Measurements from ENCODE around the gene CYFIP2.

Gene CYFIP2

GRCh38 chr5:157258450-157258849 lies 7.5 kb upstream of the CYFIP2 start:
- no peak for DNase-seq (ENCODE audit: low spot score)

DNA sequence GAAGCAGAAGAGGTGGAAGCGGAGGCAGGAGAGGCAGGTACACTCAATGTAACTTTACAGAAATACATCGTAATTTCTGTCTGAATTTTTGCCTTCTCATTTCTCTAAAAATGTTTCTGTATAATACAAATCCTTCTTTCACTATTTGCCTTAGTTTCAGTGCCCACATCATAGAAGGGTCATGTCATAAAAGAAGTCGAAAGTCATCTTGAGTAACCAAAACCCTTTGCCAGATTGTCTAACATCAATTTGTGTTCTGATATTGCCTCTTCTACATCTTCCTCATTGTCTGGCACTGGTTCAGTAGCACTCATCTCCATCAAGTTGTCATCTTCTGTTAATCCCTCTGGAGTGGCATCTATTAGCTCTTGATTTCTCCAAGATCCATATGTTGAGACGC lies 6.2 kb upstream of the CYFIP2 start:
- DNase-seq (ENCODE audit: low spot score): no peak

DNA sequence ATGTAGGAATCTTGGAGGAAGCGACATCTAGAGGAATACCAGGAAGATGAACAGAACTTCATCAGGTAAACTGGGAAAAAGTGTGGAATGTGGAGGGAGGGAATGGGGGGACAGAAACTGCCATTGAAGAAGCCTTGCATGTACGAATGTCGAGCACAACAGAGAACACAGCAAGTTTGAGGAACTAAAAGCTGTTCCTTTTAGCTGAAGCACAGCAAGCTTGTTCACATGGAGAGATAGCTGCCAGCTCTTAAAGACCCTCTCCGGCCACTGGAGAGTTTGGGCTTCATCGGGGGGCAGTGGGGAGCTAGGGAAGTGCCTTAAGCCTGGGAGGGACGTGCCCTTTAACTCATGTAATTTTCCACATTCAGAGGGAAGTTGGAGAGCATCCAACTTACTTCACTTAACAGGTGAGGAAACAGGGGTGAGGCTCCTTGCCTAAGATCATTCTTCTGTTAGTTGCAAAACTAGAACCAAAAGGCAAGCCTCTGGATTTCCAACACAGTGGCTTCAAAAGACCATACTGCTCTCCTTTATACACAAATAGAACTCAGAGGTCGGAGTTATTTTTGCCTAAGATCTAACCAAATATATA lies 2.3 kb upstream of the CYFIP2 start:
- DNase-seq (ENCODE audit: low spot score): no peak

DNA sequence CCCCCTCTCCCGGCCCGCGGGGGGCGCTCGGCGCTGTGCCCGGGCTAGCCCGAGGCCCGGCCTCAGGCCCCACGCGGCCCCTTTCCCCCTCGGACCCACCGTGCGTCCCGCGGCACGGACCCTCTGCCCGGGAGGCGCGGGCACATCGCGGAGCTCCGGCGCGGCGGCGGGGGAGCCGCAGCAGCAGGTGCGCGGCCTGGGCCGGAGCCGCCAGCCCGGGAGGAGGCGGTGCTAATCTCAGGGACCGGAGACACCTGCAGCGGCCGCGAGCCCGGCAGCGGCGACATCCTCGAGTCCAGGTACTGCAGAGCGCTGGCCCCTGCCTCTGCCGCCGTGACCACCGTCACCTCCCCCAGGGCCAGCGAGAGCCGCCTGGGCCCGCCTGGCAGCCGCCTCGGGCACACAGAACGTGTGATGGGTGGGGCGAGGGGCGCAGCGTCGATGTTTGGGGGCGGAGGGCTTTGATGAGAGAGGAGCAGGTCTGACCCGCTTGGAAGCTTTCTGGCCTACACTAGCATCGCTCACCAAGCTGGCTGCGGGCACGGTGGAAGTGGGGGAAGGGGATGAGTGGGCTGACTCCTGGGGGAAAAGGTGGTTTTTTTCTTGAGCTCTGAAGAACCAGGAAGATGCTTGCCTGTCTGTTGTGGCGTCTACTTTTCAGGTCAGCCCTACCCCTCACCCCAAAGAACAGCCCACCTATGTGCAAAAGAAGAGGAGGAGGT lies 524 bp downstream of the CYFIP2 start:
- peak; percentile 22 for DNase-seq (ENCODE audit: low spot score)

DNA sequence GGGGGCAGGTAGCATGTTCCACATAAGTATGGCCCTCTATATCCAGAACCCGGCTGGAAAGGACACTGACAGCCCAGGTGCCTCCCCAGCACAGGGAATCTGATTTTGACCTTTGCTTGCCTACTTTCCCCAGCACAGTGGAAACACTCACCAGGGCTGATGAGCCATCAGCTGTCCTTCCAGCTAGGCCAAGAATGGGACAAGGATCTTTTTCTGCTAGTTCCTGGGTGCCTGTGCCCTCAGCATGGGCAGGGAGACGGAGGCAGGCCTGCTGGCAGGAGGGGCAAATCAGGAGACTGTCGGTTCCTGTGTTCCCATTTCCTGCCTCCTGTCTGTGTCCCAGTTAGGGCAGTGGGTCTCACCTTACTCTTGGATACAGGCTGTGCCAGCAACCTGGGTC lies 1.1 kb downstream of the CYFIP2 start:
- DNase-seq (ENCODE audit: low spot score): no peak

- DNase-seq (ENCODE audit: low spot score): no peak
Measured at GRCh38 chr5:157267761-157268480, 2.0 kb downstream of the CYFIP2 start.

GRCh38 chr5:157269165-157269671 lies 3.3 kb downstream of the CYFIP2 start:
- peak; percentile 41 for DNase-seq (ENCODE audit: low spot score)

GRCh38 chr5:157269761-157270272 lies 3.9 kb downstream of the CYFIP2 start:
- DNase-seq (ENCODE audit: low spot score): no peak

GRCh38 chr5:157270771-157271170 lies 4.8 kb downstream of the CYFIP2 start:
- DNase-seq (ENCODE audit: low spot score): no peak

DNA sequence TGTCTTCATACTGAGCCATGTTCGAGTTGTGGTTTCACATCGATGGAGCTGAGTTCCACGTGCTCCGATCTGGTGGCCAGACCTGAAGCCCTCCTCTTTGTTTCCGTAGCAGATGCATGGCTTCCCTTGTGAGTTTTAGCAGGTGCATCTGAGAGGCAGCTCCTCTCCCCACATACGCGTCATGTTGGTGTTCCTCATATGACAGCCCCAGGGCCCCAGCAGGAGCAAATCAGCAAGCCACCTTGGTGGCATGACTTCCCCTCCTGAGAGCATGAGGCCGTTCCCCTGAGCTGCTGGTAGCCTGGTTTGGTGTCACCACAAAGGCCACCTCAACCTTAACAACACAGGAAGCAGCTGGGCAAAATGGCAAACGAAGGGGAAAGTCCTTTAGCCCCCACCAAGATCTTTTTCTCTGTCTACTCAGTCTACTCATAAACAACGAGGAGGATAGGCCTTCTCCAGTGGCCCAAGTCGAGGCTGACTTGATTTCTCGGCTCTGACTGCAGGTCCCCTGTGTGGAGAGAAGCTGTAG lies 5.9 kb downstream of the CYFIP2 start:
- DNase-seq (ENCODE audit: low spot score): peak; percentile 90

DNA sequence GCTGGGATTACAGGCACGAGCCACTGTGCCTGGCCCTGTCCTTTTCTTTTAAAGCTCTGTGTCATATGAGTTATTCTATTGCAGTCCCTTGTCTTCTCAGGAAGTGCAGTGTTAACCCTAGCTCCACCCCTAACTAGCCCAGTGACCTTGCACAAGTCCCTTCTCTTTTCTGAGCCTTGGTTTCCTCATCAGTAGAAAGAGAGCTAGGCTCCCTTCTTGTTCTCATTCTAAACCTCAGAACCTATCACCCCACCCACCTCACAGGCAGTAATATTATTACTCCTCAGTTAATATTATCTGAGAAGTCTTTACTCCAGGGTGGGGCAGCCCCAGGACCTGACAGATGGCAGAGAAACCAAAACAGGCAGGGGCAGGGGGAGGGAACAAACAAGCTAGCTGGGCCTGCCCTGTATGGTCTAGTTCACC lies 7.2 kb downstream of the CYFIP2 start:
- DNase-seq (ENCODE audit: low spot score): peak; percentile 31

- no peak for DNase-seq (ENCODE audit: low spot score)
Measured at GRCh38 chr5:157275403-157275802, 9.5 kb downstream of the CYFIP2 start.

- no peak for DNase-seq (ENCODE audit: low spot score)
Measured at GRCh38 chr5:157278319-157279037, 12.6 kb downstream of the CYFIP2 start.

DNA sequence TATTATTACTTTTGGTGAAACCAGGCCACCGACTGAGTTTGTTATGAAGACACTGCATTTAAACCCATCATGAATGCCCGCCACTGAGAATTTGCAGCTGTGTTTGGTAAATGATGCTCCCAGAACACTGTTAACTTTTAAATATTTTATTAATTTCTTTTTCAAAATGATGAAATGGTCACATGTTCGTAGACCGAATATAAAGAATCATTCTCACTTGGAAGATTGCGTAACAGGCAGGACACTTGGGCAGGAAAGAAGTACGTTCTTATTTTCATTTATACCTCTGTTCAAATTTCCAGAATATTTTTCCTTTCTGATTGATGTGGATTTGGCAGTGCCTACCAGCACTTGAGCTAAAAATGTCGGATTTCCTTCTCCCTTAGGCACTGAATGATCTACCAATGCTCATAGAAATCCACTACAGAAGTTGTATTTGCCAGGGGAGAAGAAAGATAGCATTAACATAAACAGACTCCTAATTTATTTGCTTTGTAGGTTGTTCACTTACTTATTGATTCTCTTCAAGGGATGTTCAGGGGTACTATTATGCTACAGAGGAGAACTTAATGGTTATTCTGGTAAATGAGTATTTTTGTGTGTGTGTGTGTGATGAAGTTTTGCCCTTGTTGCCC lies 13.8 kb downstream of the CYFIP2 start:
- DNase-seq (ENCODE audit: low spot score): no peak

DNA sequence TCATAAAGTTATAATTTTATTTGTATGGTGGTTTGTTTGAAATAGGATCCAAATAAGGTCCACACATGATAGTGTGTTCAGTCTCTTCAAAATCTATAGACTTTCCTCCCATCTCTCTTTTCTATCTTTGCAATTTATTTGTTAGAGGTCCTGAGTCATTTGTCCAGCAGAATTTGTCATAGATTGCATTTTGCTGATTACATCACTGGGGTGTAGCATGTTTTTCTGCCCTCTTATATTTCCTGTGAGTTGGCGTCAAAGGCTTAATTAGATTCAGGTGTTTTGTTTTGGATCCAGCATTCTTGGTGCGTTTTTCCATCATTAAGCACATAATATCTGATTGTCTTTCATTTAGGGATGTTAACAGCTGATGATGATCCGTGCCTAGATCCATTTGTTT lies 15.0 kb downstream of the CYFIP2 start:
- DNase-seq (ENCODE audit: low spot score): no peak

DNA sequence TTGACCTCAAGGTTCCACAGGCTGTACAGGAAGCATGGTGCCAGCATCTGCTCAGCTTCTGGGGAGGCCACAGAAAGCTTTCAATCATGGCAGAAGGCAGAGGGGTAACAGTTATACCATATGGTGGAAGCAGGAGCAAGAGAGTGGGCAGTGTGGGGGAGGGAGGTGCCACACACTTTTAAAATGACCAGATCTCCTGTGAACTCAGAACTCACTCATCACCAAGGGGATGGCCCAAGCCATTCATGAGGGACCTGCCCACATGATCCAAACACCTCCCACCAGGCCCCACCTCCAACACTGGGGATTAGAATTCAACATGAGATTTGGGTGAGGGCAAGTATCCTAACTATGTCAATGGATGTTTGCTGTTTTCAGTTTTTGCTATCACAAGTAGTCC lies 16.2 kb downstream of the CYFIP2 start:
- DNase-seq (ENCODE audit: low spot score): no peak

DNA sequence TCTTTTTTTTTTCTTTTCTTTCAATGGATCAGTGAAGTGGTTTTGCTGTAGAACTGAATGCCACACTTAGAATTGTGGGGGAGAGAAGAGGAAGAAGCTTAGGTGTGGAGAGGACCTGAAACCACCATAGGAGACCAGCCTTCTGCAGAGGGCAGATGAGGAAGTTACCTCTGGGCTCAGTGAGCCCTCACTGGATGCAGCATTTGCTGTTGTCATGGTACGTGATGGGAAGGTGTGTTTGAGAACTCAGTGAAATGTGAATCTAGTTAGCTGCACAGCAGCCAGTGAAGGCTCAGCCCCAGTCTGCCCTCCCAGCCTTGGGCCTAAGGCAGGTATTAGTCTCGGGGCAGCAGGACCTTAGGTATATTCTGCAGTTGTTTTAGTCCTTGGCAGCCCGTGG lies 17.5 kb downstream of the CYFIP2 start:
- peak; percentile 34 for DNase-seq (ENCODE audit: low spot score)

- no peak for DNase-seq (ENCODE audit: low spot score)
Measured at GRCh38 chr5:157284458-157285212, 18.7 kb downstream of the CYFIP2 start.

DNA sequence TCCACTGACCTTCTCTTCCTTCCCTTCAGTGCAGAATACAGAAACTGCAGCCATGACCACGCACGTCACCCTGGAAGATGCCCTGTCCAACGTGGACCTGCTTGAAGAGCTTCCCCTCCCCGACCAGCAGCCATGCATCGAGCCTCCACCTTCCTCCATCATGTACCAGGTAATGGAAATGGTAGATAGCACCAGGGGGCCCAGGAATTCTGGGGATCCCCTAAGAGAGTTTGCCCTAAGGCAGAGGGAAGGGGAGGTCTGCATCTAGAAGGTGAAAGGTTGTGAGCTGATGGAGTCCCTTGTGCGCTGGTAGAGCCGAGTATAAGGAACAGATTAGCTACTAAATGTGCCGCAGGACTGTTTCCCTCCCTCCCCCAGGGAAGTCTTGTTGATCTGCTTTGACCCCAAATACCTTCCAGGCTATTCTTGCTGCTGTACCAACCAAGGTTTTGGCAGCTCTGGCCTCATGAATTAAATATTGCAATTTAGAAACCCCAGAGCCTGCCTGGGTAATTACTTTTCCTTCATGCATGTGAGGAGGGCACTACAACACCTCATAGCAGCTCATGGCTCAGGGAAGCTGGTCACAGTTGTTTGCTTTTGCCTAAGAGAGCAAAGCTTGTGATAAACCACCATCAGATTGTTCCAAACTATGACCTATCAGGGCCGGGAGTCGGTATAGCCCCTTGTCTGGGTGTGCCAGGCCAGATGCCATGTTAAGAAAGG lies 19.6 kb downstream of the CYFIP2 start:
- no peak for DNase-seq (ENCODE audit: low spot score)

DNA sequence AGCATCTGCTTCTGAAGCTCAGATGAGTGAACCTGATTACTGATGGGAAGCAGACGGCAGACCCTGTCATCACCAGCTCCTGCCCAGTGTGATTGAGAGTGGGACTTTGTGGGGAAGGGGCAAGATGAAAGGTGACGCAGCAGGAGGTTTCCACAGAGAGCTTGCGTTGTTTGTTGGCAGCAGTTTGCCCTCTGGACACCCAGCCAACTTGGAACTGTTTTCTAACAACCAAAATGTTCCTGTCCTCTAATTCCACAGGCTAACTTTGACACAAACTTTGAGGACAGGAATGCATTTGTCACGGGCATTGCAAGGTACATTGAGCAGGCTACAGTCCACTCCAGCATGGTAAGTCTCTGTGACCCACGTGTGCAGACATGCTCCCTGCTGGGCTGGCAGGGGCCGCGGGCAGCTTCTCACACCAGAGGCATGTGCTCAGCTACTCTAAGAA lies 20.9 kb downstream of the CYFIP2 start:
- no peak for DNase-seq (ENCODE audit: low spot score)

All from CD4-positive, alpha-beta T cell treated with Interleukin-6 at 100 ng/mL for 8 hours (primary cell).